Measurements from ENCODE around the gene SPEF2.

DNA sequence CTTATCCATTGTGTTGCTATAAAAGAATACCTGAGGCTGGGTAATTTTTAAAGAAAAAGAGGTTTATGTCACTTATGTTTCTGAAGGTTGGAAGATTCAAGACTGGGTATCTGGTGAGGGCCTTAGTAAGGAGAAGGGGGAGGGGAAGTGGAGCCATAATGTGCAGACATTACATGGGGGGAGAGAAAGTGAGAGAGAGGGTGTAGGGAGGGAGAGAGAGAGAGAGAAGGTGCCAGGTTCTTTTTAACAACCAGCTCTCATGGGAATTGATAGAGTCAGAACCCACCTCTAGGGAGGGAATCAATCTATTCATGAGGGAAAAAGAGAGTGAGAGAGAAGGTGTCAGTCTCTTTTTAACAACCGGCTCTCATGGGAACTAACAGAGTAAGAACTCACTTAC, 29.5 kb downstream of the SPEF2 start:
- TF ChIP-seq, protein P1, sequence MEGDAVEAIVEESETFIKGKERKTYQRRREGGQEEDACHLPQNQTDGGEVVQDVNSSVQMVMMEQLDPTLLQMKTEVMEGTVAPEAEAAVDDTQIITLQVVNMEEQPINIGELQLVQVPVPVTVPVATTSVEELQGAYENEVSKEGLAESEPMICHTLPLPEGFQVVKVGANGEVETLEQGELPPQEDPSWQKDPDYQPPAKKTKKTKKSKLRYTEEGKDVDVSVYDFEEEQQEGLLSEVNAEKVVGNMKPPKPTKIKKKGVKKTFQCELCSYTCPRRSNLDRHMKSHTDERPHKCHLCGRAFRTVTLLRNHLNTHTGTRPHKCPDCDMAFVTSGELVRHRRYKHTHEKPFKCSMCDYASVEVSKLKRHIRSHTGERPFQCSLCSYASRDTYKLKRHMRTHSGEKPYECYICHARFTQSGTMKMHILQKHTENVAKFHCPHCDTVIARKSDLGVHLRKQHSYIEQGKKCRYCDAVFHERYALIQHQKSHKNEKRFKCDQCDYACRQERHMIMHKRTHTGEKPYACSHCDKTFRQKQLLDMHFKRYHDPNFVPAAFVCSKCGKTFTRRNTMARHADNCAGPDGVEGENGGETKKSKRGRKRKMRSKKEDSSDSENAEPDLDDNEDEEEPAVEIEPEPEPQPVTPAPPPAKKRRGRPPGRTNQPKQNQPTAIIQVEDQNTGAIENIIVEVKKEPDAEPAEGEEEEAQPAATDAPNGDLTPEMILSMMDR (IDR thresholded peaks at IDR 0.05), result no peak
- TF ChIP-seq POLR2A (IDR thresholded peaks at IDR 0.05) (no peak), POLR2AphosphoS5 (IDR thresholded peaks at IDR 0.05) (no peak)
